Breast epithelium (tissue), 4 donors: ENCODE results near the gene CD320. TPM values are rescaled to one million over a fixed set of nuclear protein-coding genes. Genes with fewer than 3 reads are reported as not detected.
A peak's percentile ranks its signal among the peaks of the same experiment; 100 is the strongest.

Experiments
- DNase-seq, 2 donors: peaks; one replicate each; pipeline ENCODE4 v3.0.0-alpha.2; 2019; ENCODE audit warnings: low spot score in 2 of 2
- H3K27ac ChIP-seq, 2 donors: fragments of 200-600 bp; sonication (generic) in 1 of 2; one replicate each; pipeline ENCODE4 v1.5.1; 2016 to 2019; ENCODE audit warnings: mild to moderate bottlenecking in 1 of 2
- H3K27me3 ChIP-seq, 2 donors: fragments of 200-600 bp; sonication (generic) in 1 of 2; one replicate each; pipeline versions ENCODE4 v1.5.1 to v1.6.0; 2017 to 2019; ENCODE audit warnings: control low read depth in 1 of 2, mild to moderate bottlenecking in 1 of 2
- H3K36me3 ChIP-seq: fragments of 200-600 bp; one replicate; pipeline ENCODE4 v1.5.1; 2019
- H3K4me1 ChIP-seq, 2 donors: fragments of 200-600 bp; sonication (generic); one replicate each; pipeline ENCODE4 v1.5.1; 2016 to 2019; ENCODE audit warnings: control low read depth in 1 of 2
- H3K4me3 ChIP-seq, 3 donors: fragments of 200-600 bp; sonication (generic); 1 replicate in 2 of 3; 2 replicates in 1 of 3; pipeline ENCODE4 v1.5.1; 2016 to 2019; ENCODE audit warnings: mild to moderate bottlenecking in 3 of 3, moderate library complexity in 2 of 3
- H3K9me3 ChIP-seq, 2 donors: fragments of 200-600 bp; sonication (generic) in 1 of 2; one replicate each; pipeline ENCODE4 v1.5.1; 2016 to 2019; ENCODE audit warnings: control low read depth in 1 of 2
- CTCF ChIP-seq, 3 donors: fragments of 450-650 bp; IDR thresholded peaks; one replicate each; pipeline ENCODE4 v1.5.1; 2016 to 2017; ENCODE audit warnings: antibody characterized with exemption in 3 of 3, mild to moderate bottlenecking in 3 of 3, moderate library complexity in 3 of 3
- POLR2A ChIP-seq: fragments of 450-650 bp; IDR thresholded peaks from one replicate; pipeline ENCODE4 v1.6.1; 2016; ENCODE audit warnings: antibody characterized with exemption, mild to moderate bottlenecking, moderate library complexity
- POLR2AphosphoS5 ChIP-seq, 3 donors: sonication (generic); formaldehyde crosslinking; IDR thresholded peaks; one replicate each; pipeline ENCODE4 v1.6.1; 2017; ENCODE audit warnings: antibody characterized with exemption in 3 of 3
- intact Hi-C: fragments of 100-400 bp; cut with DNase I; formaldehyde crosslinking; loops from one replicate; pipeline ENCODE4 v1.15.1; 2023; ENCODE audit warnings: low total_unique reads
- total RNA-seq, 3 donors: library from RNA; depleted of rRNA; stranded (reverse); fragments of >200 nt; gene quantifications; one replicate each; pipeline ENCODE4 v1.1.0, GENCODE V29; 2016

CD320 gene
- total RNA-seq, 3 donors from 2014 or later = 26.9 to 98.6 (median 30.9) TPM

DNA sequence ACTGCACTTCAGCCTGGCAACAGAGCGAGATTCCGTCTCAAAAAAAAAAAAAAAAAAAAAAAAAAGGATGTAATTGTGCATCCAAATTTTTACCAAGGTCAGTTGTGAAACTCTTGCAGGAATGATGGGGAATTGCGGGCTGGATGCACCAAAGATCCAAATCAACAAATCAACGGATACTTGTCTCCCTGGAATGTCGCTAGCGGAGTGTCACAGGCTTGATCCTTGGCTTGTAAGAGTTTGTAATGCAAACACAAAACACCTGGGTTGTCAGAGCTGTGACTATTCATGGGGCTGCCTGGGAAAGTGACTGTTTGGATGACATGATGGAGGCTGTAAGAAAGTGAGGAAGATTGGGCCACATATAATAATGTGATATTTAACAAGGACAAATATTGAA is 30.7 kb upstream of the CD320 start:
- no peaks in the 10 kb centered on the region for H3K36me3 ChIP-seq
- peaks cover under 1 to 11% of the 10 kb centered on the region in 2 donors for H3K4me1 ChIP-seq
- no peak overlapping the region for H3K4me3 ChIP-seq
- peaks cover 9 to 32% of the 10 kb centered on the region in 2 donors for H3K27me3 ChIP-seq
- H3K27ac ChIP-seq = no peak overlapping the region
- H3K9me3 ChIP-seq = no peaks in the 10 kb centered on the region
- intact Hi-C loops = no loop called here
- DNase-seq = no peak
- TF ChIP-seq CTCF (IDR thresholded peaks at IDR 0.05) = no peak
- no peak for TF ChIP-seq POLR2A
- no peak for TF ChIP-seq POLR2AphosphoS5 (IDR thresholded peaks at IDR 0.05)

DNA sequence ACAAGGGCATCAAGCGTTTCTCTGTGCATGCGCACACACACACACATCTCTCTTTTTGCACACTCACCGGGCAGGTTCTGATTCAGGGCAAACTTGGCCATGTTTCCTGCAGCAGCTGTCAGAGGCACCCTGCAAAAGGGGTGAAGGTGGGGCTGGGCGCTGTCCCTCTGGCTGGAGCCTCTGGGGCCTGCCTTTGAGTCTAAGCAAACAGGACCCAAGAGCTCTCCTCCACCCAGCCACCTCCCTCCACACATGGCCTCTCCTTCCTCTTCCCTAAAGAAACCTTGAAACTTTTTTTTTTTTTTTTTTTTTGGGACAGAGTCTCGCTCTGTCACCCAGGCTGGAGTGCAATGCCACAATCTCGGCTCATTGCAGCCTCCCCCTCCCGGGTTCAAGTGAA is 29.6 kb upstream of the CD320 start:
- H3K4me1 ChIP-seq = peaks cover 7 to 9% of the 10 kb centered on the region in 2 donors

GRCh38 chr19:8336660-8337059 is 28.5 kb upstream of the CD320 start:
- Histone ChIP-seq H3K27me3 (peaks cover 10 to 35% of the 10 kb centered on the region in 2 donors), H3K9me3 (no peaks in the 10 kb centered on the region), H3K36me3 (no peaks in the 10 kb centered on the region), H3K4me1 (peaks cover 7 to 8% of the 10 kb centered on the region in 2 donors), H3K27ac (no peak overlapping the region), H3K4me3 (no peak overlapping the region)
- no peak for DNase-seq
- TF ChIP-seq POLR2A (no peak), CTCF (IDR thresholded peaks at IDR 0.05) (no peak), POLR2AphosphoS5 (IDR thresholded peaks at IDR 0.05) (no peak)
- intact Hi-C loops = no loop called here

More for the DNA sequence above, 29.6 kb upstream of the CD320 start:
- no peak overlapping the region for H3K4me3 ChIP-seq
- no peak for DNase-seq
- H3K27me3 ChIP-seq = peaks cover 11 to 41% of the 10 kb centered on the region in 2 donors
- H3K36me3 ChIP-seq = no peaks in the 10 kb centered on the region
- no peak overlapping the region for H3K27ac ChIP-seq
- no peak for TF ChIP-seq POLR2AphosphoS5 (IDR thresholded peaks at IDR 0.05)
- TF ChIP-seq CTCF (IDR thresholded peaks at IDR 0.05) = no peak
- TF ChIP-seq POLR2A = no peak
- intact Hi-C loops = no loop called here
- H3K9me3 ChIP-seq = no peaks in the 10 kb centered on the region

DNA sequence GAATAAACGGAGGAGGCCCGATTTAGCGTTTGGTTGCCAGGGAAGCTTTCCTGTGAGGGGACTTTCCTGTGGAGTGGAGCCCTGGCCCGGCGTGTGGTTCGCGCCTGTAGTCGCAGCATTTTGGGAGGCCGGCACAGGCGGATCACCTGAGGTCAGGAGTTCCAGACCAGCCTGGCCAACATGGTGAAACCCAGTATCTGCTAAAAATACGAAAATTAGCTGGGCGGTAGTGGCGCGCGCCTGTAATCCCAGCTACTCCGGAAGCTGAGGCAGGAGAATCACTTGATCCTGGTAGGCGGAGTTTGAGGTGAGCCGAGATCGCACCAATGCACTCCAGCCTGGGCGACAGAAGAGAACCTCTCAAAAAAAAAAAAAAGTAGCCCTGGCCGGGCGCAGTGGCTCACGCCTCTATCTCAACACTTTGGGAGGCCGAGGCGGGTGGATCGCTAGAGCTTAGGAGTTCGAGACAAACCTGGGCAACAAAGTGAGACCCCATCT is 28.0 kb upstream of the CD320 start:
- DNase-seq = no peak
- Histone ChIP-seq H3K4me3 (peak overlapping the region in 1 of 3 donors; percentile 70), H3K27me3 (peaks cover 10 to 35% of the 10 kb centered on the region in 2 donors), H3K9me3 (no peaks in the 10 kb centered on the region), H3K36me3 (no peaks in the 10 kb centered on the region), H3K4me1 (peaks cover 7 to 8% of the 10 kb centered on the region in 2 donors), H3K27ac (no peak overlapping the region)
- TF ChIP-seq POLR2AphosphoS5 (IDR thresholded peaks at IDR 0.05) = no peak
- TF ChIP-seq CTCF (IDR thresholded peaks at IDR 0.05) = no peak
- no peak for TF ChIP-seq POLR2A
- intact Hi-C loops = no loop called here

DNA sequence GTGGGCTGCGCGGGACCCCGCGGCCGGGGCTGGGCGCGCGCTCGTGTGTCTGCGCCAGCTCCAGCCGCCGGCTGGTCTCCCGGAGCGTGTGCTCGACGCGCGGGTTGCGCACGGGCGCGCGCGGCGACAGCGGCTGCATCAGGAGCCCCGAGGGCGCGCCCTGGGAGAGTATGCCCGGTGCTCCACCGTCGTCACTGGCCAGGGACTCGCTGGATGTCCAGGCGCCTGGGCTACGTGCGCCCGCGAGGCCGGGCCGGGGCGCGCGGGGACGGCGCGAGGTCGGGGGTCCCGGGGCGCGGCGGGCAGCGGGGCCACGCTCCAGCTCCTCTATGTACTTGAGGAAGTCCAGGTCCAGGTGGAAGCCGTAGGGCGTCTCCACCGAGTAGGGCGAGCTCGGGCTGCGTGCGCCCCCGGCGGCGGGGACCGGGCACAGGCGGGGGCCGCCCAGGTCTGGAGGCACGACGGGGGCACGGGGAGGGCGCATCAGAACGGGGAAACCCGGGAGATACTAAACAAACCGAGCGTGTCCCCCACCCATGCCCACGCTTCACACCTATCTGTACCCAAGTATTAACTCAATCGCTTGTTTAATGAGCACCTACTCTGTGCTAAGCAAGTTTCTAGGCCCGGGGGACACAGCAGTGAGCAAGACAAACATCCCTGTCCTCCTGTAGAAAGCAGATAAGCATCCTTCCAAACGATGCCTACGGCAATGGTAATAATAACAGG is 27.3 kb upstream of the CD320 start:
- no peak overlapping the region for H3K27ac ChIP-seq
- intact Hi-C loops = no loop called here
- H3K9me3 ChIP-seq = no peaks in the 10 kb centered on the region
- TF ChIP-seq CTCF (IDR thresholded peaks at IDR 0.05) (no peak), POLR2AphosphoS5 (IDR thresholded peaks at IDR 0.05) (no peak), POLR2A (no peak)
- H3K4me3 ChIP-seq = peak overlapping the region; percentile 1 to 70 (median 46)
- no peak for DNase-seq
- peaks cover 7 to 8% of the 10 kb centered on the region in 2 donors for H3K4me1 ChIP-seq
- H3K27me3 ChIP-seq = peaks cover 10 to 35% of the 10 kb centered on the region in 2 donors
- H3K36me3 ChIP-seq = no peaks in the 10 kb centered on the region
